HG02623 (cell line): ENCODE measurements around the gene EIF2S3B.

Experiments used
- ATAC-seq: cut with Tn5 transposase; IDR thresholded peaks from one replicate; pipeline ENCODE4 v1.9.1; 2021; ENCODE audit warnings: moderate library complexity; ENCODE audit not compliant: unreplicated experiment

EIF2S3B gene

DNA sequence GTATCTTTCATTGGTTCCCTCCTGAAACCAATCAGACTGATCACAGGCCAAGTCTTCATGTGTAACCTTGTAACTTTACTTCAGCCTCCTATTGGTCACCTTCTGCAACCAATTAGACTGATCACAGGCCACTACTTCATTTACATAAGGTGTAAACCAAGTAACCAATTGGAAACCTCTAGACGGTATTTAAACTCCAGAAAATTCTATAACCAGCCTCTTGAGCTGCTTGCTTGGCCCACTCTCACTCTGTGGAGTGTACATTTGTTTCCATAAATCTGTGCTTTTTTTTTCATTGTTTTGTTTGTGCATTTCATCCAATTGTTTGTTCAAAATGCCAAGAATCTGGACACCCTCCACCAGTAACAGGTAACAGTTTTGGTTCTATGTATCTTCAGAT, 47.5 kb downstream of the EIF2S3B start:
- no peak for ATAC-seq

- ATAC-seq = no peak
Observed at GRCh38 chr12:10554228-10554755, 48.6 kb downstream of the EIF2S3B start.

- ATAC-seq = no peak
Observed at GRCh38 chr12:10554756-10555481, 49.2 kb downstream of the EIF2S3B start.

DNA sequence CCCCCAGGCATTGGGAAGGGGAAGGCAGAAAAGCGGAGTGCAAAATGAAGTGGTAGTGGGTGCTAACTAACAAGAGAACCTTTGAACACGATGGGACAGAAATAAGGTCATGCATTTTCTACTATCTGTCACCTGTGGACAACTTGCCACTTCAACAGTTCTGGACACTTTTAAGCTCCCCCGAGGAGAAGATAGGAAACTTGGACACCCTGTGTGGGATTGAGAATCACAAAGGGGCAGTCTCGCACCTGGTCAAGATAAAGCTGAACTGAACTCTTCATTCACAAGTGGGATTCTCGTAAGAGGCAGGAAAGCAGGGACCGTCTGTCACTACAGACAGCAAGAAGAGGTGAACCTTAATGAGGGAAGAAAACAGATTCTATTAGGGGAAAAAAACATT, 51.6 kb downstream of the EIF2S3B start:
- peak; percentile 12 for ATAC-seq

- ATAC-seq = peak; percentile 63
Observed at GRCh38 chr12:10557766-10558165, 52.1 kb downstream of the EIF2S3B start.
